GM12878 (cell line): ENCODE measurements around the gene MED25. TPM values are rescaled to one million over a fixed set of nuclear protein-coding genes. Genes with fewer than 3 reads are reported as not detected.

Experiments
- ATAC-seq: fragments of 200-7000 bp; cut with Tn5 transposase; 3 replicates; pipeline ENCODE4 v1.9.1; 2020; ENCODE audit warnings: mild to moderate bottlenecking, moderate library complexity
- BruUV-seq: library from RNA; stranded (reverse); fragments of 400-500 nt; replicated peaks from 2 replicates; lab custom pipeline; 2021; lab: Mats Ljungman, UMichigan
- CTCF ChIA-PET: fragments of 300-600 bp; sonication (Branson Sonifier 250); formaldehyde crosslinking; extraction: SDS; loops from one replicate; lab custom pipeline; 2021; ENCODE audit warnings: inconsistent platforms; lab: Yijun Ruan, JAX
- POLR2A ChIA-PET: fragments of 350-600 bp; formaldehyde crosslinking; extraction: SDS; loops from one replicate; lab custom pipeline; 2021; ENCODE audit warnings: inconsistent platforms; lab: Charles Lee
- RAD21 ChIA-PET: fragments of 300-600 bp; sonication (Branson Sonifier 250); formaldehyde crosslinking; loops from one replicate; lab custom pipeline; 2023; ENCODE audit warnings: antibody characterized with exemption; ENCODE audit not compliant: unreplicated experiment; lab: Charles Lee
- SMC1A ChIA-PET: fragments of 300-600 bp; sonication (Branson Sonifier 250); formaldehyde crosslinking; loops from one replicate; lab custom pipeline; 2023; ENCODE audit not compliant: unreplicated experiment, uncharacterized antibody; lab: Charles Lee
- DNase-seq: peaks from one replicate; pipeline ENCODE4 v3.0.0-alpha.2; 2011; ENCODE audit warnings: low read depth, low spot score
- FAIRE-seq: peaks from 3 replicates; lab custom pipeline; 2011; peaks lifted over from hg19 to GRCh38; lab: Jason Lieb, UNC
- H2AFZ ChIP-seq: 2 replicates; pipeline ENCODE4 v1.6.0; 2011; ENCODE audit warnings: low read depth, low read length, control low read depth; ENCODE audit not compliant: control insufficient read depth
- H3K27ac ChIP-seq: 2 replicates; pipeline ENCODE4 v1.5.1; 2011; ENCODE audit warnings: control low read depth; ENCODE audit not compliant: control insufficient read depth, insufficient read depth
- H3K27me3 ChIP-seq, 2 experiments: replicated peaks in 1 of 2; 2 replicates each; pipeline versions ENCODE4 v1.6.0 to v1.6.1; 2011; ENCODE audit warnings: low read length in 1 of 2; ENCODE audit not compliant: control insufficient read depth in 2 of 2, insufficient read depth in 2 of 2
- H3K36me3 ChIP-seq, 2 experiments: 2 replicates each; pipeline ENCODE4 v1.5.1; 2011; ENCODE audit warnings: low read length in 1 of 2; ENCODE audit not compliant: control insufficient read depth in 2 of 2, insufficient read depth in 2 of 2
- H3K4me1 ChIP-seq: 2 replicates; pipeline ENCODE4 v1.6.1; 2011; ENCODE audit warnings: mild to moderate bottlenecking, low read length, moderate library complexity, mixed read lengths; ENCODE audit not compliant: control insufficient read depth, insufficient read depth
- H3K4me2 ChIP-seq: 2 replicates; pipeline ENCODE4 v1.6.0; 2011; ENCODE audit warnings: control low read depth; ENCODE audit not compliant: control insufficient read depth, insufficient read depth
- H3K4me3 ChIP-seq: fragments of 200-600 bp; sonication (generic); 2 replicates; pipeline ENCODE4 v1.5.1; 2016
- H3K79me2 ChIP-seq: 2 replicates; pipeline ENCODE4 v1.6.0; 2011; ENCODE audit warnings: low read length; ENCODE audit not compliant: control insufficient read depth, insufficient read depth
- H3K9ac ChIP-seq: 2 replicates; pipeline ENCODE4 v1.8.0; 2011; ENCODE audit warnings: low read length, control low read depth, mixed read lengths; ENCODE audit not compliant: control insufficient read depth, insufficient read depth
- H3K9me3 ChIP-seq: replicated peaks from 3 replicates; pipeline ENCODE4 v1.5.1; 2011; ENCODE audit warnings: mild to moderate bottlenecking, low read length; ENCODE audit not compliant: control insufficient read depth, insufficient read depth
- H4K20me1 ChIP-seq: 2 replicates; pipeline ENCODE4 v1.6.0; 2011; ENCODE audit not compliant: control insufficient read depth, insufficient read depth
- ETV6 ChIP-seq, 2 experiments: fragments of 450-650 bp in 1 of 2; IDR thresholded peaks in 1 of 2; conservative IDR thresholded peaks in 1 of 2; 2 replicates each; pipeline ENCODE4 v1.6.1; 2014; ENCODE audit warnings: antibody characterized with exemption in 1 of 2, borderline replicate concordance in 1 of 2, low read depth in 1 of 2, mild to moderate bottlenecking in 1 of 2, moderate library complexity in 1 of 2
- GATAD2B ChIP-seq: fragments of 450-650 bp; conservative IDR thresholded peaks from 2 replicates; pipeline ENCODE4 v1.6.1; 2017; ENCODE audit warnings: low read depth, mild to moderate bottlenecking, moderate library complexity
- JUNB ChIP-seq: IDR thresholded peaks from 2 replicates; pipeline ENCODE4 v1.6.1; 2016; ENCODE audit warnings: antibody characterized with exemption, mild to moderate bottlenecking
- KLF5 ChIP-seq: fragments of 450-650 bp; IDR thresholded peaks from 2 replicates; pipeline ENCODE4 v1.6.1; 2014; ENCODE audit warnings: mild to moderate bottlenecking; ENCODE audit not compliant: partially characterized antibody
- NBN ChIP-seq: fragments of 450-650 bp; IDR thresholded peaks from 2 replicates; pipeline ENCODE4 v1.6.1; 2016
- RAD21 ChIP-seq: IDR thresholded peaks from 2 replicates; pipeline ENCODE4 v1.6.1; 2011; ENCODE audit warnings: mild to moderate bottlenecking, low read depth, low read length, moderate library complexity; ENCODE audit not compliant: insufficient read depth
- RAD51 ChIP-seq: fragments of 450-650 bp; IDR thresholded peaks from 2 replicates; pipeline ENCODE4 v1.6.1; 2016; ENCODE audit warnings: moderate library complexity, mild to moderate bottlenecking, inconsistent platforms
- RB1 ChIP-seq: fragments of 450-650 bp; formaldehyde crosslinking; IDR thresholded peaks from 2 replicates; pipeline ENCODE4 v1.6.1; 2017; ENCODE audit warnings: mild to moderate bottlenecking, borderline replicate concordance
- SMC3 ChIP-seq: IDR thresholded peaks from 2 replicates; pipeline ENCODE4 v1.6.1; 2011; ENCODE audit warnings: low read length, improper control_type of control experiment, borderline replicate concordance
- SREBF2 ChIP-seq: IDR thresholded peaks from 2 replicates; pipeline ENCODE4 v1.6.1; 2012; ENCODE audit warnings: mild to moderate bottlenecking, low read length
- TARDBP ChIP-seq: IDR thresholded peaks from 2 replicates; pipeline ENCODE4 v1.6.1; 2016; ENCODE audit warnings: borderline replicate concordance
- TCF12 ChIP-seq: IDR thresholded peaks from 2 replicates; pipeline ENCODE4 v1.6.1; 2011; ENCODE audit warnings: low read depth, mild to moderate bottlenecking, low read length
- WRNIP1 ChIP-seq: IDR thresholded peaks from 2 replicates; pipeline ENCODE4 v1.6.1; 2011; ENCODE audit warnings: low read depth, low read length, improper control_type of control experiment, borderline replicate concordance
- WGBS: methylation state at CpG from one replicate; pipeline ENCODE4 v1.1.6; 2016; ENCODE audit warnings: low lambda C conversion rate; ENCODE audit not compliant: insufficient replicate concordance, insufficient coverage; ENCODE audit errors: missing lambda C conversion rate; 5-methylcytosine and 5-hydroxymethylcytosine counted together
- in situ Hi-C: fragments of 300-500 bp; cut with MboI; formaldehyde crosslinking; loops from 9 replicates; pipeline ENCODE4 v1.14.3; 2018; ENCODE audit warnings: mixed read lengths
- intact Hi-C: fragments of 100-400 bp; cut with micrococcal nuclease; formaldehyde crosslinking; loops from one replicate; pipeline ENCODE4 v1.14.2; 2022; ENCODE audit not compliant: unreplicated experiment
- polyA plus RNA-seq, 11 experiments: library from polyadenylated mRNA; depleted of rRNA in 4 of 11; unstranded in 6 of 11; stranded (reverse) in 5 of 11; fragments of >200 nt; fragmentation: Nextera tagmentation in 4 of 11; fragmentation: Illumina TruSeq in 1 of 11; extraction: Ambion mirVana in 4 of 11; extraction: Trizol in 1 of 11; gene quantifications; 1 replicate in 1 of 11; 2 replicates in 10 of 11; pipeline versions ENCODE4 v1.2.1 to v1.2.3, GENCODE V29; 2011 to 2016; ENCODE audit warnings: inconsistent platforms in 2 of 11, missing spikeins in 2 of 11, low read depth in 1 of 11
- total RNA-seq, 4 experiments: library from RNA; depleted of rRNA in 3 of 4; stranded (reverse); fragments of >200 nt in 3 of 4; fragmentation: Illumina TruSeq in 1 of 4; extraction: Trizol in 1 of 4; gene quantifications; 2 replicates each; pipeline versions ENCODE4 v1.2.1 to v1.2.3, GENCODE V29; 2013 to 2021
- TF ChIP-seq, protein P1 (sequence below): fragments of 450-650 bp; IDR thresholded peaks from 2 replicates; pipeline ENCODE4 v1.6.1; 2018; ENCODE audit warnings: mild to moderate bottlenecking, low read depth, moderate library complexity; ENCODE audit not compliant: partially characterized antibody
- TF ChIP-seq, protein P2 (sequence below): IDR thresholded peaks from 2 replicates; pipeline ENCODE4 v1.6.1; 2011; ENCODE audit warnings: mild to moderate bottlenecking, low read depth, low read length, moderate library complexity; ENCODE audit not compliant: insufficient replicate concordance
- TF ChIP-seq, protein P3 (sequence below): IDR thresholded peaks from 2 replicates; pipeline ENCODE4 v1.6.1; 2012; ENCODE audit warnings: mild to moderate bottlenecking, low read depth, low read length

MED25 gene
- total and polyA plus RNA-seq, 10 of the 15 experiments (the other 5 are each of a cell fraction or from before 2014, with no cell fraction given), result 3.5 to 53.9 (median 17.1) TPM

DNA sequence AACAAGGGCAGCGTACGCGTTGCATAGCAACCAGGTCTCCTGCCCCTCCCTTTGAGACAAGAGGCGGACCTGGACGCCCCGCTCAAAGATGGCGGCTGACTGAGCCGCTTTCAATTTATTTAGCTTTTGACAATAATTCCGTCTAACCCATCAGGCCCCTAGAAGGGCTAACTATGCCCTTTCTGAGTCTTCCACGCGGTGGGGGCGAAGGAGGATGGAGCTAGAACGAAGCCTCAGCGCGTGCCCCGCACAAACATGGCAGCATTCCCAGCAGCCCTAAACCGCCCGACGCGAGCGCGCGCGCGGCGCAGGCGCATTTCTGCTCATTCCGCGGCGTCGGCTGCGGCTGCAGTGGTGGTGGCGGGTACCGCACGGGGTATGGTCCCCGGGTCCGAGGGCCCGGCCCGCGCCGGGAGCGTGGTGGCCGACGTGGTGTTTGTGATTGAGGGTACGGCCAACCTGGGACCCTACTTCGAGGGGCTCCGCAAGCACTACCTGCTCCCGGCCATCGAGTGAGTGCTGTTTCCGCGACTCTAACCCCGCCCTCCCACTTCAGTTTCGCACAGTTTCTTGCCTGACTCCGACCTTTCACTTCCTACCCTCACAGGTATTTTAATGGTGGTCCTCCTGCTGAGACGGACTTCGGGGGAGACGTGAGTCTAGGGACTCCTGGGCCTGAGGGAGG lies at the start of gene MED25 (continued):
- TF ChIP-seq, protein P1, sequence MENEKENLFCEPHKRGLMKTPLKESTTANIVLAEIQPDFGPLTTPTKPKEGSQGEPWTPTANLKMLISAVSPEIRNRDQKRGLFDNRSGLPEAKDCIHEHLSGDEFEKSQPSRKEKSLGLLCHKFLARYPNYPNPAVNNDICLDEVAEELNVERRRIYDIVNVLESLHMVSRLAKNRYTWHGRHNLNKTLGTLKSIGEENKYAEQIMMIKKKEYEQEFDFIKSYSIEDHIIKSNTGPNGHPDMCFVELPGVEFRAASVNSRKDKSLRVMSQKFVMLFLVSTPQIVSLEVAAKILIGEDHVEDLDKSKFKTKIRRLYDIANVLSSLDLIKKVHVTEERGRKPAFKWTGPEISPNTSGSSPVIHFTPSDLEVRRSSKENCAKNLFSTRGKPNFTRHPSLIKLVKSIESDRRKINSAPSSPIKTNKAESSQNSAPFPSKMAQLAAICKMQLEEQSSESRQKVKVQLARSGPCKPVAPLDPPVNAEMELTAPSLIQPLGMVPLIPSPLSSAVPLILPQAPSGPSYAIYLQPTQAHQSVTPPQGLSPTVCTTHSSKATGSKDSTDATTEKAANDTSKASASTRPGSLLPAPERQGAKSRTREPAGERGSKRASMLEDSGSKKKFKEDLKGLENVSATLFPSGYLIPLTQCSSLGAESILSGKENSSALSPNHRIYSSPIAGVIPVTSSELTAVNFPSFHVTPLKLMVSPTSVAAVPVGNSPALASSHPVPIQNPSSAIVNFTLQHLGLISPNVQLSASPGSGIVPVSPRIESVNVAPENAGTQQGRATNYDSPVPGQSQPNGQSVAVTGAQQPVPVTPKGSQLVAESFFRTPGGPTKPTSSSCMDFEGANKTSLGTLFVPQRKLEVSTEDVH, result no peak
- TF ChIP-seq TCF12 (0 out of 2 replicates have a peak, but pooled peaks have one; percentile 13), NBN (peak; percentile 76; the same call in 1 of the 2 replicates), ETV6 (conservative IDR thresholded peaks at IDR 0.05 in 1 of 2, IDR thresholded peaks at IDR 0.05 in 1 of 2; ENCODE audit: borderline replicate concordance in 1 of 2, low read depth in 1 of 2) (no peak), KLF5 (no peak), RB1 (peak; percentile 77)
- TF ChIP-seq, all 136 proteins: peak for 36

DNA sequence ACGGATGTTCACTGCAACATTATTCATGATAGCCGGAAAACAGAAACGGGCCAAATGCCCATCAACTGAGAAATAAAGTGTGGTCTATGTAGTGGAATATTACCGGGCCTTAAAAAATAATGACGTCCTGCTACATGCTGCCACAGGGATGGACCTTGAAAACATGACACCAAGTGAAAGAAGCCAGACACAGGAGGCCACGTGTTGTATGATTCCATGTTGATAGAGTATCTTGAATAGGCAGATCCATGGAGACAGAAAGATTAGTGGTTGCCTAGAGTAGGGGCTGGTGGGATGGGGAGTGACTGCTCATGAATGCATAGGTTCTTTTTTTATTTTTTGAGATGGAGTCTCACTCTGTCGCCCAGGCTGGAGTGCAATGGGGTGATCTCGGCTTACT lies 47.6 kb upstream of the MED25 start:
- ChIA-PET POLR2A (no interaction called here), SMC1A (no interaction called here), RAD21 (no interaction called here), CTCF (no interaction called here)
- Histone ChIP-seq H3K79me2 (peaks cover 24% of the 10 kb centered on the region), H2AFZ (no peak overlapping the region), H3K27me3 (no peaks in the 10 kb centered on the region), H3K36me3 (peaks cover 0 to 2% of the 10 kb centered on the region in 2 experiments; a peak in 1 of 4 replicates), H3K9ac (no peak overlapping the region), H4K20me1 (no peaks in the 10 kb centered on the region), H3K9me3 (no peaks in the 10 kb centered on the region), H3K27ac (no peak overlapping the region), H3K4me3 (no peak overlapping the region), H3K4me1 (peaks cover 14% of the 10 kb centered on the region; the same call in 1 of the 2 replicates), H3K4me2 (no peak overlapping the region)
- intact Hi-C loops (no loop called here), in situ Hi-C loops (no loop called here)
- no peak for DNase-seq
- FAIRE-seq, result no peak
- ATAC-seq, result no peak
- WGBS, result 98% methylated on average over 8 of the region's 8 CpGs
- BruUV-seq, result no TSS peak
- TF ChIP-seq RAD21 (no peak), RAD51 (no peak), NBN (no peak), TARDBP (no peak), SMC3 (no peak), GATAD2B (no peak), SREBF2 (no peak), WRNIP1 (no peak), JUNB (no peak)
- TF ChIP-seq, protein P2, sequence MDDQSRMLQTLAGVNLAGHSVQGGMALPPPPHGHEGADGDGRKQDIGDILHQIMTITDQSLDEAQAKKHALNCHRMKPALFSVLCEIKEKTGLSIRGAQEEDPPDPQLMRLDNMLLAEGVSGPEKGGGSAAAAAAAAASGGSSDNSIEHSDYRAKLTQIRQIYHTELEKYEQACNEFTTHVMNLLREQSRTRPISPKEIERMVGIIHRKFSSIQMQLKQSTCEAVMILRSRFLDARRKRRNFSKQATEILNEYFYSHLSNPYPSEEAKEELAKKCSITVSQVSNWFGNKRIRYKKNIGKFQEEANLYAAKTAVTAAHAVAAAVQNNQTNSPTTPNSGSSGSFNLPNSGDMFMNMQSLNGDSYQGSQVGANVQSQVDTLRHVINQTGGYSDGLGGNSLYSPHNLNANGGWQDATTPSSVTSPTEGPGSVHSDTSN, result no peak
- TF ChIP-seq, protein P3, sequence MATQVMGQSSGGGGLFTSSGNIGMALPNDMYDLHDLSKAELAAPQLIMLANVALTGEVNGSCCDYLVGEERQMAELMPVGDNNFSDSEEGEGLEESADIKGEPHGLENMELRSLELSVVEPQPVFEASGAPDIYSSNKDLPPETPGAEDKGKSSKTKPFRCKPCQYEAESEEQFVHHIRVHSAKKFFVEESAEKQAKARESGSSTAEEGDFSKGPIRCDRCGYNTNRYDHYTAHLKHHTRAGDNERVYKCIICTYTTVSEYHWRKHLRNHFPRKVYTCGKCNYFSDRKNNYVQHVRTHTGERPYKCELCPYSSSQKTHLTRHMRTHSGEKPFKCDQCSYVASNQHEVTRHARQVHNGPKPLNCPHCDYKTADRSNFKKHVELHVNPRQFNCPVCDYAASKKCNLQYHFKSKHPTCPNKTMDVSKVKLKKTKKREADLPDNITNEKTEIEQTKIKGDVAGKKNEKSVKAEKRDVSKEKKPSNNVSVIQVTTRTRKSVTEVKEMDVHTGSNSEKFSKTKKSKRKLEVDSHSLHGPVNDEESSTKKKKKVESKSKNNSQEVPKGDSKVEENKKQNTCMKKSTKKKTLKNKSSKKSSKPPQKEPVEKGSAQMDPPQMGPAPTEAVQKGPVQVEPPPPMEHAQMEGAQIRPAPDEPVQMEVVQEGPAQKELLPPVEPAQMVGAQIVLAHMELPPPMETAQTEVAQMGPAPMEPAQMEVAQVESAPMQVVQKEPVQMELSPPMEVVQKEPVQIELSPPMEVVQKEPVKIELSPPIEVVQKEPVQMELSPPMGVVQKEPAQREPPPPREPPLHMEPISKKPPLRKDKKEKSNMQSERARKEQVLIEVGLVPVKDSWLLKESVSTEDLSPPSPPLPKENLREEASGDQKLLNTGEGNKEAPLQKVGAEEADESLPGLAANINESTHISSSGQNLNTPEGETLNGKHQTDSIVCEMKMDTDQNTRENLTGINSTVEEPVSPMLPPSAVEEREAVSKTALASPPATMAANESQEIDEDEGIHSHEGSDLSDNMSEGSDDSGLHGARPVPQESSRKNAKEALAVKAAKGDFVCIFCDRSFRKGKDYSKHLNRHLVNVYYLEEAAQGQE, result no peak
